OCI-LY1 (cell line): ENCODE measurements around the gene RFC5.

Source experiments
- CTCF ChIP-seq: fragments of 200-600 bp; sonication (generic), shearing (Covaris generic); IDR thresholded peaks from 2 replicates; pipeline ENCODE4 v1.5.1; 2017; ENCODE audit warnings: mild to moderate bottlenecking, antibody characterized with exemption, low read length, moderate library complexity, mixed read lengths
- EZH2 ChIP-seq: fragments of 200-600 bp; sonication (generic), shearing (Covaris generic); IDR thresholded peaks from 2 replicates; pipeline ENCODE4 v1.8.0; 2017; ENCODE audit warnings: borderline replicate concordance, mixed run types, mild to moderate bottlenecking, antibody characterized with exemption, low read length, moderate library complexity, mixed read lengths

GRCh38 chr12:118050972-118051910 is 34.7 kb downstream of the RFC5 start:
- TF ChIP-seq CTCF (no peak), EZH2 (no peak)
